Measurements from ENCODE around the gene MYCL.

DNA sequence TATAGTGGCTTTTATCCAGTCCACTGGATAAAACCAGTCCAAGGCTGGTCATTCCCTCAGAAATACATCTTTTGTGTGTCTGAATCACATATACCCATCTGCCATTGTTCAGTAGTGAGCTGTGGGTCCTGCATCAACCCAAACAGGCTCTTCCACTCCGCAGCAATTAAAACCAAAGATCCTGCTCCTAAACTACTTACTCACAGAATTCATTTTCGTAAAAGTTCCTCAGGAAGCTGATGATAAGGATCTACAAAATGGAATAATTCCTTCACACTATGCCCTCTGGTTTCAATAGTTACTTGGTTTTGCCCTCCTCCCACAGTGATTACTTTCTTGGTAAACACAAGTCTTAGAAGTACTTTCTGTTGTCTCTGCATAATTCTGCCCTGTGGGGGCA, 48.2 kb upstream of the MYCL start:
- TF ChIP-seq, protein P1, sequence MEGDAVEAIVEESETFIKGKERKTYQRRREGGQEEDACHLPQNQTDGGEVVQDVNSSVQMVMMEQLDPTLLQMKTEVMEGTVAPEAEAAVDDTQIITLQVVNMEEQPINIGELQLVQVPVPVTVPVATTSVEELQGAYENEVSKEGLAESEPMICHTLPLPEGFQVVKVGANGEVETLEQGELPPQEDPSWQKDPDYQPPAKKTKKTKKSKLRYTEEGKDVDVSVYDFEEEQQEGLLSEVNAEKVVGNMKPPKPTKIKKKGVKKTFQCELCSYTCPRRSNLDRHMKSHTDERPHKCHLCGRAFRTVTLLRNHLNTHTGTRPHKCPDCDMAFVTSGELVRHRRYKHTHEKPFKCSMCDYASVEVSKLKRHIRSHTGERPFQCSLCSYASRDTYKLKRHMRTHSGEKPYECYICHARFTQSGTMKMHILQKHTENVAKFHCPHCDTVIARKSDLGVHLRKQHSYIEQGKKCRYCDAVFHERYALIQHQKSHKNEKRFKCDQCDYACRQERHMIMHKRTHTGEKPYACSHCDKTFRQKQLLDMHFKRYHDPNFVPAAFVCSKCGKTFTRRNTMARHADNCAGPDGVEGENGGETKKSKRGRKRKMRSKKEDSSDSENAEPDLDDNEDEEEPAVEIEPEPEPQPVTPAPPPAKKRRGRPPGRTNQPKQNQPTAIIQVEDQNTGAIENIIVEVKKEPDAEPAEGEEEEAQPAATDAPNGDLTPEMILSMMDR (conservative IDR thresholded peaks at IDR 0.05; ENCODE audit: low read depth, low read length) = no peak
- TF ChIP-seq POLR2A (IDR thresholded peaks at IDR 0.05; ENCODE audit: low read depth, low read length) (no peak), BHLHE40 (IDR thresholded peaks at IDR 0.05; ENCODE audit: low read depth, low read length) (no peak), RFX5 (IDR thresholded peaks at IDR 0.05; ENCODE audit: low read depth, low read length) (no peak), MAZ (IDR thresholded peaks at IDR 0.05; ENCODE audit: borderline replicate concordance, low read depth, low read length) (no peak), CEBPB (IDR thresholded peaks at IDR 0.05; ENCODE audit: low read depth, low read length) (no peak), RCOR1 (IDR thresholded peaks at IDR 0.05; ENCODE audit: insufficient replicate concordance, low read length) (no peak), SMC3 (IDR thresholded peaks at IDR 0.05; ENCODE audit: low read depth, low read length) (no peak), MXI1 (IDR thresholded peaks at IDR 0.05; ENCODE audit: borderline replicate concordance, low read depth, low read length) (no peak), NFE2L2 (IDR thresholded peaks at IDR 0.05; ENCODE audit: low read depth, low read length) (no peak)
- TF ChIP-seq, protein P2, sequence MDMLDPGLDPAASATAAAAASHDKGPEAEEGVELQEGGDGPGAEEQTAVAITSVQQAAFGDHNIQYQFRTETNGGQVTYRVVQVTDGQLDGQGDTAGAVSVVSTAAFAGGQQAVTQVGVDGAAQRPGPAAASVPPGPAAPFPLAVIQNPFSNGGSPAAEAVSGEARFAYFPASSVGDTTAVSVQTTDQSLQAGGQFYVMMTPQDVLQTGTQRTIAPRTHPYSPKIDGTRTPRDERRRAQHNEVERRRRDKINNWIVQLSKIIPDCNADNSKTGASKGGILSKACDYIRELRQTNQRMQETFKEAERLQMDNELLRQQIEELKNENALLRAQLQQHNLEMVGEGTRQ (IDR thresholded peaks at IDR 0.05; ENCODE audit: low read depth, low read length) = no peak
- TF ChIP-seq, protein P3, sequence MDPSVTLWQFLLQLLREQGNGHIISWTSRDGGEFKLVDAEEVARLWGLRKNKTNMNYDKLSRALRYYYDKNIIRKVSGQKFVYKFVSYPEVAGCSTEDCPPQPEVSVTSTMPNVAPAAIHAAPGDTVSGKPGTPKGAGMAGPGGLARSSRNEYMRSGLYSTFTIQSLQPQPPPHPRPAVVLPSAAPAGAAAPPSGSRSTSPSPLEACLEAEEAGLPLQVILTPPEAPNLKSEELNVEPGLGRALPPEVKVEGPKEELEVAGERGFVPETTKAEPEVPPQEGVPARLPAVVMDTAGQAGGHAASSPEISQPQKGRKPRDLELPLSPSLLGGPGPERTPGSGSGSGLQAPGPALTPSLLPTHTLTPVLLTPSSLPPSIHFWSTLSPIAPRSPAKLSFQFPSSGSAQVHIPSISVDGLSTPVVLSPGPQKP (IDR thresholded peaks at IDR 0.05; ENCODE audit: borderline replicate concordance, low read depth, low read length) = no peak

All from IMR-90 (cell line).